HCT116 (cell line): Measurements from ENCODE around the gene GRM1. TPM values are rescaled to one million over a fixed set of nuclear protein-coding genes. Genes with fewer than 3 reads are reported as not detected.

ENCODE experiments used
- ATAC-seq: fragments of 200-7000 bp; cut with Tn5 transposase; 2 replicates; pipeline ENCODE4 v1.9.1; 2020; ENCODE audit warnings: mild to moderate bottlenecking, moderate library complexity
- BruUV-seq: library from RNA; stranded (reverse); fragments of 400-500 nt; replicated peaks from 2 replicates; lab custom pipeline; 2021; lab: Mats Ljungman, UMichigan
- CTCF ChIA-PET: fragments of 300-600 bp; sonication (Branson Sonifier 250); formaldehyde crosslinking; loops from one replicate; lab custom pipeline; 2021; ENCODE audit warnings: antibody characterized with exemption; lab: Charles Lee
- POLR2A ChIA-PET: fragments of 300-600, 350-600 bp; sonication (Branson Sonifier 250); formaldehyde crosslinking; loops from one replicate; lab custom pipeline; 2021; ENCODE audit warnings: antibody characterized with exemption; lab: Charles Lee
- RAD21 ChIA-PET, 2 experiments: fragments of 300-600 bp; sonication (Branson Sonifier 250); formaldehyde crosslinking; loops; one replicate each; lab custom pipeline; 2023; ENCODE audit warnings: low total read pairs in 2 of 2; ENCODE audit not compliant: uncharacterized antibody in 2 of 2, unreplicated experiment in 2 of 2, low non-redundant PET in 1 of 2; lab: Charles Lee
- DNase-seq: peaks from one replicate; pipeline ENCODE4 v3.0.0-alpha.2; 2010; ENCODE audit warnings: low read depth, low spot score
- H2AFZ ChIP-seq: fragments of 200-600 bp; shearing (Covaris generic), sonication (generic); 2 replicates; pipeline ENCODE4 v1.6.1; 2017; ENCODE audit warnings: low read depth, mixed run types, mixed read lengths, antibody characterized with exemption, low read length; ENCODE audit not compliant: poor library complexity, severe bottlenecking
- H3K27ac ChIP-seq: 2 replicates; pipeline ENCODE4 v1.5.1; 2012; ENCODE audit warnings: low read depth, low read length
- H3K27me3 ChIP-seq: fragments of 200-600 bp; sonication (generic); 2 replicates; pipeline ENCODE4 v1.6.1; 2016; ENCODE audit warnings: mixed run types, low read length, mixed read lengths; ENCODE audit not compliant: insufficient read depth
- H3K36me3 ChIP-seq, 2 experiments: fragments of 200-500 bp in 1 of 2; fragments of 200-600 bp in 1 of 2; sonication (Bioruptor generic) in 1 of 2; sonication (generic) in 1 of 2; 2 replicates each; pipeline versions ENCODE4 v1.5.1 to v1.6.1; 2014 to 2016; ENCODE audit warnings: low read length in 2 of 2, inconsistent platforms in 1 of 2, mixed read lengths in 1 of 2, mixed run types in 1 of 2; ENCODE audit not compliant: insufficient read depth in 2 of 2, control insufficient read depth in 1 of 2
- H3K4me1 ChIP-seq, 2 experiments: fragments of 200-600 bp in 1 of 2; sonication (generic) in 1 of 2; 2 replicates each; pipeline versions ENCODE4 v1.5.1 to v1.6.1; 2012 to 2017; ENCODE audit warnings: low read length in 2 of 2, inconsistent platforms in 1 of 2, mild to moderate bottlenecking in 1 of 2, mixed read lengths in 1 of 2, mixed run types in 1 of 2, moderate library complexity in 1 of 2; ENCODE audit not compliant: insufficient read depth in 2 of 2, control insufficient read depth in 1 of 2
- H3K4me2 ChIP-seq: fragments of 200-600 bp; sonication (generic); 2 replicates; pipeline ENCODE4 v1.6.1; 2017; ENCODE audit warnings: mixed run types, low read length, mixed read lengths
- H3K4me3 ChIP-seq, 2 experiments: fragments of 200-600 bp in 1 of 2; sonication (generic) in 1 of 2; replicated peaks in 1 of 2; 2 replicates each; pipeline ENCODE4 v1.5.1; 2011 to 2016; ENCODE audit warnings: low read length in 2 of 2, control low read depth in 1 of 2, low read depth in 1 of 2, mild to moderate bottlenecking in 1 of 2, mixed read lengths in 1 of 2, mixed run types in 1 of 2
- H3K79me2 ChIP-seq: fragments of 200-600 bp; sonication (generic); 2 replicates; pipeline ENCODE4 v1.6.1; 2017; ENCODE audit warnings: mild to moderate bottlenecking, mixed run types, low read length, moderate library complexity, mixed read lengths; ENCODE audit not compliant: insufficient read depth
- H3K9ac ChIP-seq: fragments of 200-600 bp; sonication (generic); 2 replicates; pipeline ENCODE4 v1.6.1; 2016; ENCODE audit warnings: low read length, mixed read lengths
- H3K9me2 ChIP-seq: fragments of 200-600 bp; sonication (generic), shearing (Covaris generic); 2 replicates; pipeline ENCODE4 v1.6.1; 2017; ENCODE audit warnings: mixed run types, mild to moderate bottlenecking, moderate library complexity; ENCODE audit not compliant: insufficient read depth
- H3K9me3 ChIP-seq, 2 experiments: fragments of 200-500 bp in 1 of 2; fragments of 200-600 bp in 1 of 2; sonication (Bioruptor generic) in 1 of 2; sonication (generic) in 1 of 2; 2 replicates each; pipeline ENCODE4 v1.6.1; 2014 to 2017; ENCODE audit warnings: low read length in 2 of 2, mixed read lengths in 2 of 2, inconsistent platforms in 1 of 2, low read depth in 1 of 2, mild to moderate bottlenecking in 1 of 2, mixed run types in 1 of 2, moderate library complexity in 1 of 2; ENCODE audit not compliant: control insufficient read depth in 1 of 2, insufficient read depth in 1 of 2
- H4K20me1 ChIP-seq: fragments of 200-600 bp; sonication (generic), shearing (Covaris generic); 2 replicates; pipeline ENCODE4 v1.6.1; 2017; ENCODE audit warnings: mixed run types, mild to moderate bottlenecking, moderate library complexity; ENCODE audit not compliant: insufficient read depth
- CBX3 ChIP-seq: IDR thresholded peaks from 2 replicates; pipeline ENCODE4 v1.6.1; 2012; ENCODE audit warnings: low read depth
- CEBPB ChIP-seq: IDR thresholded peaks from 2 replicates; pipeline ENCODE4 v1.6.1; 2012; ENCODE audit warnings: low read depth
- EGR1 ChIP-seq: IDR thresholded peaks from 2 replicates; pipeline ENCODE4 v1.6.1; 2012; ENCODE audit warnings: low read depth
- EZH2phosphoT487 ChIP-seq: fragments of 200-600 bp; IDR thresholded peaks from 2 replicates; pipeline ENCODE4 v1.6.1; 2018; ENCODE audit warnings: antibody characterized with exemption, borderline replicate concordance
- FOSL1 ChIP-seq: IDR thresholded peaks from 2 replicates; pipeline ENCODE4 v1.6.1; 2012; ENCODE audit warnings: low read depth
- RAD21 ChIP-seq: IDR thresholded peaks from 2 replicates; pipeline ENCODE4 v1.6.1; 2012; ENCODE audit warnings: low read depth, mild to moderate bottlenecking
- SIN3A ChIP-seq: IDR thresholded peaks from 2 replicates; pipeline ENCODE4 v1.6.1; 2012; ENCODE audit warnings: low read depth
- SP1 ChIP-seq: IDR thresholded peaks from 2 replicates; pipeline ENCODE4 v1.6.1; 2012; ENCODE audit warnings: low read depth
- TCF7L2 ChIP-seq: IDR thresholded peaks from 2 replicates; pipeline ENCODE4 v1.7.0; 2011; ENCODE audit warnings: borderline replicate concordance, inconsistent platforms; ENCODE audit not compliant: insufficient read depth, insufficient read length; ENCODE audit errors: extremely low read depth
- YY1 ChIP-seq: IDR thresholded peaks from 2 replicates; pipeline ENCODE4 v1.6.1; 2011; ENCODE audit warnings: low read length, low read depth, moderate library complexity, mild to moderate bottlenecking; ENCODE audit not compliant: insufficient replicate concordance; ENCODE audit errors: extremely low read depth
- ZFX ChIP-seq: fragments of 450-650 bp; IDR thresholded peaks from 2 replicates; pipeline ENCODE4 v1.6.1; 2017
- intact Hi-C: fragments of 100-400 bp; cut with micrococcal nuclease; formaldehyde crosslinking; loops from 2 replicates; pipeline ENCODE4 v1.10.0; 2022
- total RNA-seq: library from RNA; stranded (reverse); gene quantifications from one replicate; pipeline ENCODE4 v1.2.1, GENCODE V29; 2021; ENCODE audit not compliant: unreplicated experiment
- TF ChIP-seq, protein P1 (sequence below): IDR thresholded peaks from 2 replicates; pipeline ENCODE4 v1.6.1; 2012
- TF ChIP-seq, protein P2 (sequence below): IDR thresholded peaks from 2 replicates; pipeline ENCODE4 v1.6.1; 2011; ENCODE audit warnings: mild to moderate bottlenecking, low read length, moderate library complexity; ENCODE audit not compliant: insufficient replicate concordance; ENCODE audit errors: extremely low read depth
- TF ChIP-seq, protein P3 (sequence below): IDR thresholded peaks from 2 replicates; pipeline ENCODE4 v1.6.1; 2012

The GRM1 gene
- total RNA-seq, 1 experiment from 2014 or later: not detected

DNA sequence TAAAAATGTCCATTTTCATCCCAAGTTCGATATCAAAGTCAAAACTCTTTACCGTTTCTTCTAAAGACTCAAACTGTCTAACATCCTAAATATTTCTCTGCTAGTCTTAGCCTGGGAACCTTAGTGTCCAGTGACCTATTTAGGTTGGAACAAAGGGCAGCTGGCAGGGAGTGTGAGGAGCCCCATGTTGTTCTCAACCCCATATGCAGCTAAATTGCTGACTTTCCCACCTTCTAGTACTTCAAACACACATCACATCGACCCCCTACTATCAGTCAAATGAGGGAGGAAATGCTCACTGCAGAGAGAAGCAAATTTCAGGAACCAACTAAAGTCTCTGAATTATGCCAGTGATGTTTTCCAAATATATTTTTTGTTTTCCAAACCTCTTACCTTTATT lies 322.2 kb downstream of the GRM1 start:
- ChIA-PET CTCF (no interaction called here), POLR2A (no interaction called here)
- no peak for ATAC-seq

More for the DNA sequence above, 322.2 kb downstream of the GRM1 start:
- RAD21 ChIA-PET: no interaction called here
- no TSS peak for BruUV-seq
- Histone ChIP-seq H2AFZ (no peak overlapping the region), H3K36me3 (no peaks in the 10 kb centered on the region), H3K4me1 (no peaks in the 10 kb centered on the region), H3K27me3 (no peaks in the 10 kb centered on the region; the same call in 1 of the 2 replicates), H3K27ac (no peak overlapping the region), H3K4me2 (no peak overlapping the region), H3K9ac (no peak overlapping the region), H3K9me3 (no peaks in the 10 kb centered on the region), H3K4me3 (no peak overlapping the region), H4K20me1 (no peaks in the 10 kb centered on the region), H3K9me2 (no peaks in the 10 kb centered on the region), H3K79me2 (no peaks in the 10 kb centered on the region)
- TF ChIP-seq ZFX (no peak), SIN3A (no peak), YY1 (no peak), RAD21 (no peak), EZH2phosphoT487 (no peak), TCF7L2 (no peak), FOSL1 (no peak), CBX3 (no peak), EGR1 (no peak), CEBPB (no peak), SP1 (no peak)
- TF ChIP-seq, protein P1, sequence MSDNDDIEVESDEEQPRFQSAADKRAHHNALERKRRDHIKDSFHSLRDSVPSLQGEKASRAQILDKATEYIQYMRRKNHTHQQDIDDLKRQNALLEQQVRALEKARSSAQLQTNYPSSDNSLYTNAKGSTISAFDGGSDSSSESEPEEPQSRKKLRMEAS: no peak
- TF ChIP-seq, protein P2, sequence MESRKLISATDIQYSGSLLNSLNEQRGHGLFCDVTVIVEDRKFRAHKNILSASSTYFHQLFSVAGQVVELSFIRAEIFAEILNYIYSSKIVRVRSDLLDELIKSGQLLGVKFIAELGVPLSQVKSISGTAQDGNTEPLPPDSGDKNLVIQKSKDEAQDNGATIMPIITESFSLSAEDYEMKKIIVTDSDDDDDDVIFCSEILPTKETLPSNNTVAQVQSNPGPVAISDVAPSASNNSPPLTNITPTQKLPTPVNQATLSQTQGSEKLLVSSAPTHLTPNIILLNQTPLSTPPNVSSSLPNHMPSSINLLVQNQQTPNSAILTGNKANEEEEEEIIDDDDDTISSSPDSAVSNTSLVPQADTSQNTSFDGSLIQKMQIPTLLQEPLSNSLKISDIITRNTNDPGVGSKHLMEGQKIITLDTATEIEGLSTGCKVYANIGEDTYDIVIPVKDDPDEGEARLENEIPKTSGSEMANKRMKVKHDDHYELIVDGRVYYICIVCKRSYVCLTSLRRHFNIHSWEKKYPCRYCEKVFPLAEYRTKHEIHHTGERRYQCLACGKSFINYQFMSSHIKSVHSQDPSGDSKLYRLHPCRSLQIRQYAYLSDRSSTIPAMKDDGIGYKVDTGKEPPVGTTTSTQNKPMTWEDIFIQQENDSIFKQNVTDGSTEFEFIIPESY: no peak
- TF ChIP-seq, protein P3, sequence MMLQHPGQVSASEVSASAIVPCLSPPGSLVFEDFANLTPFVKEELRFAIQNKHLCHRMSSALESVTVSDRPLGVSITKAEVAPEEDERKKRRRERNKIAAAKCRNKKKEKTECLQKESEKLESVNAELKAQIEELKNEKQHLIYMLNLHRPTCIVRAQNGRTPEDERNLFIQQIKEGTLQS: no peak
- intact Hi-C loops: no loop called here
- no peak for DNase-seq
